GM04504 (cell line): ENCODE data around the gene ATAD3A.

Experiments used
- DNase-seq: peaks from one replicate; pipeline ENCODE4 v3.0.0-alpha.2; 2012; ENCODE audit warnings: low read depth

ATAD3A gene

GRCh38 chr1:1582585-1583346 lies 70.8 kb downstream of the ATAD3A start:
- no peak for DNase-seq

- no peak for DNase-seq
Measured at GRCh38 chr1:1583347-1584010, 71.5 kb downstream of the ATAD3A start.
